Measurements from ENCODE around the gene OLIG1. TPM values are rescaled to one million over a fixed set of nuclear protein-coding genes. Genes with fewer than 3 reads are reported as not detected.

OLIG1 gene
- polyA plus RNA-seq, 4 donors: not detected

GRCh38 chr21:33115631-33116510 lies 45.9 kb downstream of the OLIG1 start:
- Histone ChIP-seq H3K27me3 (ENCODE audit: control insufficient read depth in 3 of 3, insufficient read depth in 3 of 3, low read length in 3 of 3) (peaks cover 0 to 38% (median 4%) of the 10 kb centered on the region in 3 donors), H3K4me1 (ENCODE audit: control insufficient read depth in 3 of 3, insufficient read depth in 2 of 3, low read depth in 1 of 3, low read length in 2 of 3) (no peaks in the 10 kb centered on the region), H3K4me3 (ENCODE audit: low read depth in 1 of 3, low read length in 3 of 3) (no peak overlapping the region), H3K27ac (ENCODE audit: low read depth in 1 of 3, low read length in 2 of 3) (no peak overlapping the region), H3K36me3 (ENCODE audit: control insufficient read depth in 3 of 3, insufficient read depth in 2 of 3, low read depth in 1 of 3, low read length in 3 of 3) (no peaks in the 10 kb centered on the region), H3K9me3 (ENCODE audit: control insufficient read depth in 2 of 2, insufficient read depth in 1 of 2, low read depth in 1 of 2, low read length in 1 of 2) (no peaks in the 10 kb centered on the region)
- 72 to 73% (median 73%) methylated on average over 20 of the region's 20 CpGs for WGBS, 3 donors
- DNase-seq (no peak), FAIRE-seq (no peak)

GRCh38 chr21:33116676-33117075 lies 46.7 kb downstream of the OLIG1 start:
- FAIRE-seq (no peak), DNase-seq (no peak)
- H3K9me3 ChIP-seq (ENCODE audit: control insufficient read depth in 2 of 2, insufficient read depth in 1 of 2, low read depth in 1 of 2, low read length in 1 of 2): no peaks in the 10 kb centered on the region
- no peaks in the 10 kb centered on the region for H3K4me1 ChIP-seq (ENCODE audit: control insufficient read depth in 3 of 3, insufficient read depth in 2 of 3, low read depth in 1 of 3, low read length in 2 of 3)
- H3K4me3 ChIP-seq (ENCODE audit: low read depth in 1 of 3, low read length in 3 of 3): no peak overlapping the region
- no peaks in the 10 kb centered on the region for H3K36me3 ChIP-seq (ENCODE audit: control insufficient read depth in 3 of 3, insufficient read depth in 2 of 3, low read depth in 1 of 3, low read length in 3 of 3)
- no peak overlapping the region for H3K27ac ChIP-seq (ENCODE audit: low read depth in 1 of 3, low read length in 2 of 3)
- WGBS, 3 donors: 50 to 54% (median 53%) methylated on average over 8 of the region's 8 CpGs
- peaks cover 0 to 30% (median 4%) of the 10 kb centered on the region in 3 donors for H3K27me3 ChIP-seq (ENCODE audit: control insufficient read depth in 3 of 3, insufficient read depth in 3 of 3, low read length in 3 of 3)

- Histone ChIP-seq H3K9me3 (ENCODE audit: control insufficient read depth in 2 of 2, insufficient read depth in 1 of 2, low read depth in 1 of 2, low read length in 1 of 2) (no peaks in the 10 kb centered on the region), H3K36me3 (ENCODE audit: control insufficient read depth in 3 of 3, insufficient read depth in 2 of 3, low read depth in 1 of 3, low read length in 3 of 3) (no peaks in the 10 kb centered on the region), H3K27ac (ENCODE audit: low read depth in 1 of 3, low read length in 2 of 3) (no peak overlapping the region), H3K27me3 (ENCODE audit: control insufficient read depth in 3 of 3, insufficient read depth in 3 of 3, low read length in 3 of 3) (peaks cover 0 to 24% (median 4%) of the 10 kb centered on the region in 3 donors), H3K4me1 (ENCODE audit: control insufficient read depth in 3 of 3, insufficient read depth in 2 of 3, low read depth in 1 of 3, low read length in 2 of 3) (no peaks in the 10 kb centered on the region), H3K4me3 (ENCODE audit: low read depth in 1 of 3, low read length in 3 of 3) (no peak overlapping the region)
- DNase-seq (no peak), FAIRE-seq (no peak)
- 73 to 75% (median 75%) methylated on average over 16 of the region's 16 CpGs for WGBS, 3 donors
These were observed 47.4 kb downstream of the OLIG1 start for GRCh38 chr21:33117101-33117888.

Other genes with a start within 250 kb of the OLIG1 start
- gene OLIG2, start 44.2 kb upstream of the OLIG1 start, polyA plus RNA-seq: under 1 TPM in 1 of 4 donors, not detected in 3; 0.01 TPM
- 10 to 100 TPM in 3 of 4 donors, 1 to 10 TPM in 1; 4.9 to 29.7 (median 14.2) TPM for gene IFNAR2, start 159.8 kb downstream of the OLIG1 start, polyA plus RNA-seq
- gene IL10RB, start 196.2 kb downstream of the OLIG1 start, polyA plus RNA-seq: 10 to 100 TPM; 30.9 to 90.6 (median 44.0) TPM